HL-60 (cell line): ENCODE measurements around the gene LYPLA2.
"Not testable (repeated sequence)": the region's sequence is repeated elsewhere in the genome, so short reads cannot be mapped to it uniquely, and the experiment has no call there.

Experiments
- DNase-seq, 2 experiments: peaks; one replicate each; pipeline ENCODE4 v3.0.0-alpha.2; 2010 to 2020; ENCODE audit warnings: low read depth in 1 of 2, low spot score in 1 of 2
- H3K27ac ChIP-seq: fragments of 250-450 bp; sonication (Bioruptor Pico); replicated peaks from 2 replicates; pipeline ENCODE4 v1.5.1; 2020; ENCODE audit warnings: mild to moderate bottlenecking, moderate library complexity
- H3K27me3 ChIP-seq: fragments of 250-450 bp; sonication (Bioruptor Pico); 2 replicates; pipeline ENCODE4 v1.5.1; 2021; ENCODE audit warnings: mild to moderate bottlenecking, moderate library complexity; ENCODE audit not compliant: insufficient read depth, poor library complexity, severe bottlenecking
- H3K4me3 ChIP-seq: replicated peaks from 2 replicates; pipeline ENCODE4 v1.5.1; 2011; ENCODE audit warnings: mild to moderate bottlenecking, control low read depth, low read length; ENCODE audit not compliant: insufficient read depth
- GABPA ChIP-seq: IDR thresholded peaks from 2 replicates; pipeline ENCODE4 v1.6.1; 2012; ENCODE audit warnings: low read depth
- POLR2AphosphoS5 ChIP-seq: IDR thresholded peaks from 2 replicates; pipeline ENCODE4 v1.6.1; 2012; ENCODE audit warnings: low read depth
- REST ChIP-seq: IDR thresholded peaks from 2 replicates; pipeline ENCODE4 v1.6.1; 2012; ENCODE audit warnings: low read depth; ENCODE audit not compliant: insufficient replicate concordance
- SPI1 ChIP-seq: IDR thresholded peaks from 2 replicates; pipeline ENCODE4 v1.6.1; 2012; ENCODE audit warnings: low read depth, mild to moderate bottlenecking, borderline replicate concordance
- TF ChIP-seq, protein P1 (sequence below): IDR thresholded peaks from one replicate; pipeline ENCODE4 v1.5.1; 2011; ENCODE audit warnings: low read length, control low read depth, inconsistent platforms; ENCODE audit not compliant: insufficient read depth

Gene LYPLA2

DNA sequence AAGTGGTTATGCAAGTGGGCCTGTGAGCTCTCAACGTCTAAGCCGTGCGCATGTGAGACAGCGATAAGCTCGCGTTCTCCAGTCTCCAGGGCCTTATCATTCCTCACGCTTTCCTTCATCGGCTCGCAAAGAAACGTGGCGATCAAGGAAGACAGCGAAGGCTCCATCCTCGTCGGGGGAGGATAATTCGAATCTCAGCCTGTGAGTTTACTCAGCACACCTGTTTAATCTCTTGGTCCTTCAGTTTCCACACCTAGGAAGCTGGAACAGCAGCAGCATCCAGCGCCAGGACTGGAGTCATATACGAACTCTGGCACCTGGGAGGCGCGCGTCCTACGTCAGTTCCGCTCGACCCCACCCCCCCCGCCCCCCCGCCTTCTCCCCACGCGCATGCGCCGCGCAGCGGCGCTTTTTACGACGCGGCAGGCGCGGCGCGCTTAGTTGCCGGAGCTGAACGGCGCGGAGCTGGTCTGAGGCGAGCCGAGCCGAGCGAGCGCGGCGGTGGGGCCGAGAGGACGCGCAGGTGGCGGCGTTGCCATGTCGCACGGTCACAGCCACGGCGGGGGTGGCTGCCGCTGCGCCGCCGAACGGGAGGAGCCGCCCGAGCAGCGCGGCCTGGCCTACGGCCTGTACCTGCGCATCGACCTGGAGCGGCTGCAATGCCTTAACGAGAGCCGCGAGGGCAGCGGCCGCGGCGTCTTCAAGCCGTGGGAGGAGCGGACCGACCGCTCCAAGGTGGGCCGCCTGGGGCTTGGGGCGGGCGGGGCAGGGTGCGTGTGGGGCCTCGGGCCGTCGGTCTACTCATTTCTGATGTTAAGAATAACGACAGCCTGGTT is 12.7 kb upstream of the LYPLA2 start, which contains the start of gene PITHD1:
PITHD1 (plus strand) TSS at position 440 of the 836 bp plus-strand sequence; CDS start at position 538, 98 bp downstream.
- TF ChIP-seq, protein P1, sequence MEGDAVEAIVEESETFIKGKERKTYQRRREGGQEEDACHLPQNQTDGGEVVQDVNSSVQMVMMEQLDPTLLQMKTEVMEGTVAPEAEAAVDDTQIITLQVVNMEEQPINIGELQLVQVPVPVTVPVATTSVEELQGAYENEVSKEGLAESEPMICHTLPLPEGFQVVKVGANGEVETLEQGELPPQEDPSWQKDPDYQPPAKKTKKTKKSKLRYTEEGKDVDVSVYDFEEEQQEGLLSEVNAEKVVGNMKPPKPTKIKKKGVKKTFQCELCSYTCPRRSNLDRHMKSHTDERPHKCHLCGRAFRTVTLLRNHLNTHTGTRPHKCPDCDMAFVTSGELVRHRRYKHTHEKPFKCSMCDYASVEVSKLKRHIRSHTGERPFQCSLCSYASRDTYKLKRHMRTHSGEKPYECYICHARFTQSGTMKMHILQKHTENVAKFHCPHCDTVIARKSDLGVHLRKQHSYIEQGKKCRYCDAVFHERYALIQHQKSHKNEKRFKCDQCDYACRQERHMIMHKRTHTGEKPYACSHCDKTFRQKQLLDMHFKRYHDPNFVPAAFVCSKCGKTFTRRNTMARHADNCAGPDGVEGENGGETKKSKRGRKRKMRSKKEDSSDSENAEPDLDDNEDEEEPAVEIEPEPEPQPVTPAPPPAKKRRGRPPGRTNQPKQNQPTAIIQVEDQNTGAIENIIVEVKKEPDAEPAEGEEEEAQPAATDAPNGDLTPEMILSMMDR, result no peak
- TF ChIP-seq POLR2AphosphoS5, result peak; percentile 92
- no peak for TF ChIP-seq GABPA
- no peak for TF ChIP-seq SPI1
- peak; percentile 76 to 77 for DNase-seq

GRCh38 chr1:23779826-23780371 is 11.0 kb upstream of the LYPLA2 start:
- Histone ChIP-seq H3K27me3 (no peaks in the 10 kb centered on the region), H3K4me3 (no peak overlapping the region), H3K27ac (no peak overlapping the region)
- DNase-seq, result no peak
- TF ChIP-seq, protein P1, result no peak
- TF ChIP-seq SPI1 (no peak), POLR2AphosphoS5 (no peak), GABPA (no peak), REST (no peak)

More for the DNA sequence above, 12.7 kb upstream of the LYPLA2 start, which contains the start of gene PITHD1:
- peak within 1 kb of the TSS; percentile 74 for H3K27ac ChIP-seq
- H3K4me3 ChIP-seq, result peak within 1 kb of the TSS; percentile 93
- no peaks in the 10 kb centered on the region for H3K27me3 ChIP-seq

GRCh38 chr1:23783141-23783540 is 7.8 kb upstream of the LYPLA2 start:
- not testable (repeated sequence) for H3K4me3 ChIP-seq, H3K27me3 ChIP-seq, H3K27ac ChIP-seq, DNase-seq

DNA sequence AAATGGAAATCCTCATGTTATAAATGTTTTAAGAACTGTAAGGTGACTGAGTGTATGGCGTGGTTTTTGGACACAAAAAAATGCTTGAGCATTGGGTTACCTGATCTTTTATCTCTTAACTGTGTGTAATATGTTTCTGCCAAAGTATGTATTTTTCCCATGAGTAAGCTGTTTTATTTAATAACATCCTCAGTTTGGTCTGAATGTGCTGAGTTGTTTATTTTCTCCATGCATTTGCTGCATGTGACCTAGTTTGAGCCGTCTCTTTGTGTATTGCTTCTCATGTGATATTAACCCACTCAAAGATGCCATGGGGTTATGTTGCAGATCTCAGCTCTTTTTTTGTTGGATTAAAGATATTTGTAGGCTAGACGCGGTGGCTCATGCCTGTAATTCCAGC is 6.1 kb upstream of the LYPLA2 start:
- TF ChIP-seq GABPA, result no peak
- TF ChIP-seq, protein P1, result no peak
- no peak for TF ChIP-seq SPI1
- TF ChIP-seq REST, result no peak
- TF ChIP-seq POLR2AphosphoS5, result no peak
- no peak for DNase-seq
- Histone ChIP-seq H3K27ac (no peak overlapping the region), H3K4me3 (no peak overlapping the region), H3K27me3 (no peaks in the 10 kb centered on the region)
